Neural cell (in vitro differentiated cells): ENCODE results near the gene FGF21.

Experiments
- EP300 ChIP-seq: fragments of 450-650 bp; conservative IDR thresholded peaks from 2 replicates; pipeline ENCODE4 v1.6.1; 2014; ENCODE audit warnings: antibody characterized with exemption, mild to moderate bottlenecking, moderate library complexity; ENCODE audit not compliant: poor library complexity, severe bottlenecking
- EZH2 ChIP-seq: fragments of 200-600, 300-800 bp; shearing (Covaris generic), sonication (generic); IDR thresholded peaks from 2 replicates; pipeline ENCODE4 v1.6.1; 2014; ENCODE audit warnings: antibody characterized with exemption, low read length, borderline replicate concordance, mild to moderate bottlenecking; ENCODE audit not compliant: insufficient read depth, poor library complexity, severe bottlenecking
- POLR2AphosphoS5 ChIP-seq: IDR thresholded peaks from 2 replicates; pipeline ENCODE4 v1.6.1; 2012
- RAD21 ChIP-seq: fragments of 450-650 bp; conservative IDR thresholded peaks from 2 replicates; pipeline ENCODE4 v1.6.1; 2014; ENCODE audit warnings: antibody characterized with exemption, mild to moderate bottlenecking, moderate library complexity
- TF ChIP-seq, protein P1 (sequence below): fragments of 450-650 bp; IDR thresholded peaks from 2 replicates; pipeline ENCODE4 v1.5.1; 2014; ENCODE audit warnings: antibody characterized with exemption, mild to moderate bottlenecking, moderate library complexity; ENCODE audit not compliant: poor library complexity, severe bottlenecking

DNA sequence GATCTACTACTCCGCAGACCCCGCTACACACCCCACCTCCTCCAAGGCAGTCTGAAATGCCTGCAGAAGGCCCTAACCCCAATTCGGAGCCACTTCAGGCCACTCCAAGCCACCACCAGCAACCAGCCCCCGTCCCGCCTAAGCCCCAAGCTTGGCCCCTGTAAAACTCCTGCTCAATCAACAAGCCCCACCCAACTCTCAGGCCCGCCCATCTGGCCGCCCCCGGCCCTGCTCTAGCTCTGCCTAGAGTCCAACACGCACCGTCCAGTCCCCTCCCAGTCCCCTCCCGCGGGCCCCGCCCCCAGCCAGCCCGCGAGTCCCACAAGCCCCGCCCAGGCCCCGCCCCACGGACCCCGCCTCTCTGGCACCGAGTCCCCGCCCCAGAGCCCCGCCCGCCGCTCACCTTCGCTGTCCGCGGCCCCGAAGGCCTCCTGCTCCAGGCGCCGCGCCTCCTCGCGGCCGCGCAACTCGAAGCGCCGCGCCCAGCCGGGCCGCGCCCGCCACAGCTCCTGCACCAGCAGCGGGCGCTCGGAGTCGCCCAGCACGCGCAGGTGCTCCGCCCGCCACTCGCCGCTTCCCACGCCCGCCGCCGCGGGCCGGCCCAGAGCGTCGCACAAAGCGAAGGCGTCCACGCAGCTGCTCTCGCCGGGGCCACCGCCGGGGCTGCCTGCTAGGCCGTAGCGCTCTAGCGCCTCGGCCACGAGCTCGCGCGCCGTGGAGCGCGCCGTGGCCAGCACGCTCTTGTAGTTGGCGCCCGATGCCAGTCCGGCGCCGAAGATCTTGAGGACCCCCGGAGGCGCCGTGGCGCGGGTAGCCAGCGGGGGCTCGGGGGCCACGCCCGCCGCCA is 16.5 kb upstream of the FGF21 start:
- TF ChIP-seq POLR2AphosphoS5 (peak; percentile 44), EP300 (peak; percentile 26), EZH2 (no peak), RAD21 (peak; percentile 54)
- TF ChIP-seq, protein P1, sequence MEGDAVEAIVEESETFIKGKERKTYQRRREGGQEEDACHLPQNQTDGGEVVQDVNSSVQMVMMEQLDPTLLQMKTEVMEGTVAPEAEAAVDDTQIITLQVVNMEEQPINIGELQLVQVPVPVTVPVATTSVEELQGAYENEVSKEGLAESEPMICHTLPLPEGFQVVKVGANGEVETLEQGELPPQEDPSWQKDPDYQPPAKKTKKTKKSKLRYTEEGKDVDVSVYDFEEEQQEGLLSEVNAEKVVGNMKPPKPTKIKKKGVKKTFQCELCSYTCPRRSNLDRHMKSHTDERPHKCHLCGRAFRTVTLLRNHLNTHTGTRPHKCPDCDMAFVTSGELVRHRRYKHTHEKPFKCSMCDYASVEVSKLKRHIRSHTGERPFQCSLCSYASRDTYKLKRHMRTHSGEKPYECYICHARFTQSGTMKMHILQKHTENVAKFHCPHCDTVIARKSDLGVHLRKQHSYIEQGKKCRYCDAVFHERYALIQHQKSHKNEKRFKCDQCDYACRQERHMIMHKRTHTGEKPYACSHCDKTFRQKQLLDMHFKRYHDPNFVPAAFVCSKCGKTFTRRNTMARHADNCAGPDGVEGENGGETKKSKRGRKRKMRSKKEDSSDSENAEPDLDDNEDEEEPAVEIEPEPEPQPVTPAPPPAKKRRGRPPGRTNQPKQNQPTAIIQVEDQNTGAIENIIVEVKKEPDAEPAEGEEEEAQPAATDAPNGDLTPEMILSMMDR: peak; percentile 71
